ENCODE measurements around the gene XPNPEP3.

The XPNPEP3 gene

GRCh38 chr22:40973144-40973543 is 116.2 kb downstream of the XPNPEP3 start:
- no peak for DNase-seq (ENCODE audit: low read depth, low spot score)
- H3K4me3 ChIP-seq (ENCODE audit: low read length) = no peak overlapping the region

- no peak overlapping the region for H3K4me3 ChIP-seq (ENCODE audit: low read length)
- DNase-seq (ENCODE audit: low read depth, low spot score) = no peak
These were observed 118.4 kb downstream of the XPNPEP3 start for GRCh38 chr22:40975366-40975765.

- no peak overlapping the region for H3K4me3 ChIP-seq (ENCODE audit: low read length)
- DNase-seq (ENCODE audit: low read depth, low spot score) = no peak
These were observed 120.1 kb downstream of the XPNPEP3 start for GRCh38 chr22:40976866-40977700.

GRCh38 chr22:40979198-40979597 is 122.2 kb downstream of the XPNPEP3 start:
- no peak overlapping the region for H3K4me3 ChIP-seq (ENCODE audit: low read length)
- DNase-seq (ENCODE audit: low read depth, low spot score) = no peak

- DNase-seq (ENCODE audit: low read depth, low spot score) = no peak
- no peak overlapping the region for H3K4me3 ChIP-seq (ENCODE audit: low read length)
These were observed 122.9 kb downstream of the XPNPEP3 start for GRCh38 chr22:40979871-40980270.

Data from Jurkat, Clone E6-1 (cell line).